Suprapubic skin (tissue), 4 donors: ENCODE data around the gene HNMT.

Source experiments
- POLR2A ChIP-seq, 2 donors: fragments of 450-650 bp; IDR thresholded peaks; one replicate each; pipeline ENCODE4 v1.6.1; 2017; ENCODE audit warnings: antibody characterized with exemption in 2 of 2, mild to moderate bottlenecking in 2 of 2, moderate library complexity in 2 of 2
- POLR2AphosphoS5 ChIP-seq, 3 donors: sonication (generic); formaldehyde crosslinking; IDR thresholded peaks; one replicate each; pipeline ENCODE4 v1.6.1; 2017; ENCODE audit warnings: antibody characterized with exemption in 3 of 3
- TF ChIP-seq, protein P1 (sequence below), 2 donors: fragments of 200-600 bp in 1 of 2; fragments of 450-650 bp in 1 of 2; sonication (generic) in 1 of 2; IDR thresholded peaks; one replicate each; pipeline ENCODE4 v1.5.1; 2016 to 2019; ENCODE audit warnings: antibody characterized with exemption in 2 of 2, mild to moderate bottlenecking in 1 of 2, moderate library complexity in 1 of 2

DNA sequence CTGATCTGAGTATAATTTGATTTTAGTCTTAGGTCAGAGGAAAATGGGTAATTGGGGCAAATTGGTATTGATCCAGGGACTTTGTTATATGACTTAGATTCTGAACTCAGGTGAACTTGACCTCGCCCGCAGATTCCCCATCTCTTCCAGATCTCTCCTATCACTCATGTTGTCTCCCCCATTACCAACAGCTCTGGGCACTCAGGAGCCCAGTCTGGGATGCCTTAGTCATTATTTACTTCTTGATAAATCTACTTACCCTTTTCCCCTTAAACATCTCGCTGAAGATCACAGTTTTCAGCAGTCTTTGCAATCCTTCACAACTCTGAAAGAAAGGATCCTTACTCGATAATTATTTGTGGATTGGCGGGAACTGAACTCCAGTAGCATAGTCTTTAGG, 19.6 kb upstream of the HNMT start:
- TF ChIP-seq POLR2AphosphoS5 (IDR thresholded peaks at IDR 0.05): no peak
- TF ChIP-seq, protein P1, sequence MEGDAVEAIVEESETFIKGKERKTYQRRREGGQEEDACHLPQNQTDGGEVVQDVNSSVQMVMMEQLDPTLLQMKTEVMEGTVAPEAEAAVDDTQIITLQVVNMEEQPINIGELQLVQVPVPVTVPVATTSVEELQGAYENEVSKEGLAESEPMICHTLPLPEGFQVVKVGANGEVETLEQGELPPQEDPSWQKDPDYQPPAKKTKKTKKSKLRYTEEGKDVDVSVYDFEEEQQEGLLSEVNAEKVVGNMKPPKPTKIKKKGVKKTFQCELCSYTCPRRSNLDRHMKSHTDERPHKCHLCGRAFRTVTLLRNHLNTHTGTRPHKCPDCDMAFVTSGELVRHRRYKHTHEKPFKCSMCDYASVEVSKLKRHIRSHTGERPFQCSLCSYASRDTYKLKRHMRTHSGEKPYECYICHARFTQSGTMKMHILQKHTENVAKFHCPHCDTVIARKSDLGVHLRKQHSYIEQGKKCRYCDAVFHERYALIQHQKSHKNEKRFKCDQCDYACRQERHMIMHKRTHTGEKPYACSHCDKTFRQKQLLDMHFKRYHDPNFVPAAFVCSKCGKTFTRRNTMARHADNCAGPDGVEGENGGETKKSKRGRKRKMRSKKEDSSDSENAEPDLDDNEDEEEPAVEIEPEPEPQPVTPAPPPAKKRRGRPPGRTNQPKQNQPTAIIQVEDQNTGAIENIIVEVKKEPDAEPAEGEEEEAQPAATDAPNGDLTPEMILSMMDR (IDR thresholded peaks at IDR 0.05): no peak
- no peak for TF ChIP-seq POLR2A (IDR thresholded peaks at IDR 0.05)
